ENCODE data around the gene RBBP8. TPM values are rescaled to one million over a fixed set of nuclear protein-coding genes. Genes with fewer than 3 reads are reported as not detected.

RBBP8 gene
- total RNA-seq, 1 experiment from 2014 or later: 65.2 TPM

- Histone ChIP-seq H3K23ac (ENCODE audit: insufficient read length, low read depth, low read length) (no peak overlapping the region), H3K4me1 (ENCODE audit: insufficient read depth, low read length) (no peaks in the 10 kb centered on the region), H2BK120ac (ENCODE audit: low read depth, low read length, poor library complexity, severe bottlenecking) (no peak overlapping the region), H3K27me3 (ENCODE audit: insufficient read depth, low read length) (no peaks in the 10 kb centered on the region), H4K8ac (replicated peaks; ENCODE audit: insufficient read length, low read depth, low read length) (no peak overlapping the region), H2BK15ac (ENCODE audit: low read depth, low read length) (no peak overlapping the region), H2BK12ac (ENCODE audit: insufficient read length, low read depth, low read length) (no peak overlapping the region), H3K14ac (ENCODE audit: insufficient read depth, low read length) (no peak overlapping the region), H3K56ac (ENCODE audit: insufficient read length, low read depth, low read length) (no peak overlapping the region), H4K91ac (ENCODE audit: insufficient read length, low read depth, low read length) (no peak overlapping the region), H3K27ac (ENCODE audit: insufficient read length, low read depth, low read length) (no peak overlapping the region), H2AFZ (ENCODE audit: low read length) (no peak overlapping the region), H3K79me1 (ENCODE audit: insufficient read depth, low read depth, low read length, poor library complexity, severe bottlenecking) (no peaks in the 10 kb centered on the region), H3K4me2 (ENCODE audit: insufficient read depth, insufficient read length, low read length) (no peak overlapping the region), H3K18ac (ENCODE audit: insufficient read length, low read depth, low read length) (no peak overlapping the region), H2BK5ac (ENCODE audit: insufficient read length, low read length) (no peak overlapping the region), H3T11ph (ENCODE audit: low read length) (no peak overlapping the region), H3K9me3 (ENCODE audit: control insufficient read depth, low read depth, low read length) (no peaks in the 10 kb centered on the region), H3K79me2 (ENCODE audit: insufficient read depth, low read length) (no peaks in the 10 kb centered on the region), H3K9ac (ENCODE audit: extremely low read depth, insufficient read length, low read length) (no peak overlapping the region), H2BK20ac (ENCODE audit: low read depth, low read length, poor library complexity, severe bottlenecking) (no peak overlapping the region), H4K5ac (ENCODE audit: insufficient read length, low read depth, low read length) (no peak overlapping the region), H4K20me1 (ENCODE audit: control insufficient read depth, insufficient read depth, insufficient read length) (no peaks in the 10 kb centered on the region), H3K23me2 (ENCODE audit: insufficient read length, low read depth, low read length, poor library complexity, severe bottlenecking) (no peaks in the 10 kb centered on the region), H2AK5ac (ENCODE audit: insufficient read length, low read length) (no peak overlapping the region), H3K4ac (ENCODE audit: low read depth, low read length) (no peak overlapping the region)
- no peak for TF ChIP-seq CTCF (conservative IDR thresholded peaks at IDR 0.05)
- H3K4me1 Mint-ChIP-seq: peaks cover 3% of the 10 kb centered on the region in 2 experiments
- H3K9me3 Mint-ChIP-seq: no peaks in the 10 kb centered on the region
- no CpG with 5 or more reads among the region's 2 CpGs for WGBS (ENCODE audit: extremely low coverage, insufficient read length, low lambda C conversion rate)
- H3K27ac Mint-ChIP-seq: no peak overlapping the region
- no peak overlapping the region for H3K4me3 Mint-ChIP-seq
- peaks cover 11 to 39% (median 20%) of the 10 kb centered on the region in 3 experiments; a peak in 6 of 7 replicates for H3K36me3 Mint-ChIP-seq (ENCODE audit: insufficient read depth in 1 of 3, low read depth in 3 of 3)
- DNase-seq: no peak
- H3K27me3 Mint-ChIP-seq (ENCODE audit: low read depth): no peaks in the 10 kb centered on the region
Measured at GRCh38 chr18:22946217-22946616, 13.1 kb downstream of the RBBP8 start.

Measured in H9 (cell line).